Kasumi-1 (cell line): Measurements from ENCODE around the gene CSH1.
"Not testable (repeated sequence)": the region's sequence is repeated elsewhere in the genome, so short reads cannot be mapped to it uniquely, and the experiment has no call there.

Experiments used
- DNase-seq, 2 experiments: peaks; one replicate each; lab custom pipeline; 2025; lab: John Stamatoyannopoulos, UW

Gene CSH1

GRCh38 chr17:63896524-63897354 is at the start of gene CSH1:
CSH1 (minus strand) TSS chr17:63896574; CDS start chr17:63896511, 63 bp downstream.
- DNase-seq, result not testable (repeated sequence)

- DNase-seq, result no peak
Measured at GRCh38 chr17:63945784-63946439, 49.5 kb upstream of the CSH1 start.

DNA sequence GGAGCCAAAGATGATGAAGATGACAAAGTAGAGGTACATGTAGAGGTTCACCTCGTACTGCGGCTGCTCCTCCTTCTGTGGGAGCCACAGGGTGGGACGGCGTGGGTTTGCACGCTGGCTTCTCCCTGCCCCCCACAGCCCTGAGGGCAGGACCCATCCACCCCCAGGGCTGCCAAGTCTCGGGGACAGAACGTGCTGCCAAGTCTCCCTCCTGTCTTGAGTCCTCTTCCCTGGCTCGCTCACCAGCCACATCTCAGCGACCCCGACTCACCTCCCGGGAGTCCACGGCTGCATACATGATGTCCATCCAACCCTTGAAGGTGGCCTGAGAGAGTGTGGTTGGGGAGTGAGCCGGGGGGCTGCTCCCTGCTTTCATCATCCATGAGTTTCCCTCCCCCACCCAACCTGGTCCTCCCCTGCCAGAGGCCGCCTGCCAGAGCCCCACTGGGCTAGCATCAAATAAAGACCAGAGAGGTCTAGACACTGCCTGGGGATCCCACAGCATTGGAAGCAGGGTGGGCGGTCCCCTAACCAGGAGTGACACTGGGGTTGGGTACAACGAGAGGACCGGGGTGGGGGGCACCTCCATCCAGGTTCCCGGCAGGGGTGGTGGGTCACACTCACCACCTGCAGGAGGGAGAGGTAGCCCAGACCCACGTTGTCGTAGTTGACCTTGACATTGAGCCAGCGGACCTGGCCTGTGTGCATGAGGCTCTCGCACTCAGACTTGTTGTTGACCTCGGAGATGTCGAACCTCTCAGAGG is 48.5 kb upstream of the CSH1 start:
- no peak for DNase-seq

- DNase-seq, result no peak
Measured at GRCh38 chr17:63943745-63944144, 47.4 kb upstream of the CSH1 start.

DNA sequence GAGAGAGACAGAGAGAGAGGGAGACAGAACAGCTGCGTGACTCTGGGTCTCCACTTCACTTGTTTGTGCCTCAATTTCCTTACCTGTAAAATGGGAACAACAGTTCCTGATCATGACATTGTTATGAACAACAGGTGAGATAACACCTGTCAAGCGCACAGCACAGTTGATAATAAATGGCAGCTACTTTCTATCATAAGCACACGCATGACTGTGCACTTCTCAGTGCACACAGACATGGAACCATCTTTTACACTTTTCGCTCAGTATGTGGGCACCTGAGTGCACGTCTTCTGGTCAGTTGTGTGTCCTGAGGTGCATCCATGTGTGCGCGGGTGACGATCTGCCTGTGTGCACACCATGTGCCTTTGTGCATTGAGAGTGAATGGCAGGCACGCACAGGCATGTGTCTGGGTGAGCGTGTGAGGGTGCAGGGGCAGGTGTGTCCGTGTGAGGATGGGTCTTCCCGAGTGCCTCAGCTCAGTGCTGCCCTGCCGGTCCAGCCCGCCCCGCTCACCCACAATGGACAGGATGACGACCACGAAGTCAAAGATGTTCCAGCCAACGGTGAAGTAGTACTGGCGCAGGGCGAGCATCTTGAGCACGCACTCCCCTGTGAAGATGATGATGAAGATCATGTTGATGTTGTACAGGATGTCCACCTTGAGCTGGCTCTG is 46.1 kb upstream of the CSH1 start:
- no peak for DNase-seq

DNA sequence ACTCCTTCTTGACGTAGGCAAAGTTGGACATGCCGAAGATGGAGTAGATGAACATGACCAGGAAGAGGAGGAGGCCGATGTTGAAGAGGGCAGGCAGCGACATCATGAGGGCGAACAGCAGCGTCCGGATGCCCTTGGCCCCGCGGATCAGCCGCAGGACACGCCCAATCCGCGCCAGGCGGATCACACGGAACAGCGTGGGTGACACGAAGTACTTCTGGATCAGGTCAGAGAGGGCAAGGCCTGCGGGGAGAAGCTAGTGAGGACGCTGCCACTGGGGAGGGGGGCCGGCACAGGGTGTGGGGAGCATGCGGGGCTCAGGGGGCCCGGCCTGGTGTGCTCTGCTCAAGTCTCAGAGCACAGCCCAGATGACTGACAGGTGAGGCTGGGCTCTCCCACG is 45.4 kb upstream of the CSH1 start:
- DNase-seq, result no peak

DNA sequence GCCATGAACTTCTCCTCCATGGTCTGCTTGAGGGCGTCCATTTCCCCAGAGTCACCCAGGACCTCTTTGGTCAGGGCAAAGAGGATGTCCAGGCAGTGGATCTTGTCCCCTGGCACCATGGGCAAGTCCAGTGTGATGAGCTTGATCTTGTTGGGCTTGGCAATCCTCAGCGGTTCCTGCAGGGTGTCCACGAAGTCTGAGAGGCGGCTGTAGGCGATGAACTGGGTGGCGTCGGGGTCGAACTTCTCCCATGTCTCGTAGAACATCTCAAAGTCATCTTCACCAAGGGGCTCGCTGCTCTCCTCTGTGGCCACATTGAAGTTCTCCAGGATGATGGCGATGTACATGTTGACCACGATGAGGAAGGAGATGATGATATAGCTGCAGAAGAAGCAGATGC is 44.8 kb upstream of the CSH1 start:
- no peak for DNase-seq

GRCh38 chr17:63940584-63940983 is 44.2 kb upstream of the CSH1 start:
- no peak for DNase-seq

DNA sequence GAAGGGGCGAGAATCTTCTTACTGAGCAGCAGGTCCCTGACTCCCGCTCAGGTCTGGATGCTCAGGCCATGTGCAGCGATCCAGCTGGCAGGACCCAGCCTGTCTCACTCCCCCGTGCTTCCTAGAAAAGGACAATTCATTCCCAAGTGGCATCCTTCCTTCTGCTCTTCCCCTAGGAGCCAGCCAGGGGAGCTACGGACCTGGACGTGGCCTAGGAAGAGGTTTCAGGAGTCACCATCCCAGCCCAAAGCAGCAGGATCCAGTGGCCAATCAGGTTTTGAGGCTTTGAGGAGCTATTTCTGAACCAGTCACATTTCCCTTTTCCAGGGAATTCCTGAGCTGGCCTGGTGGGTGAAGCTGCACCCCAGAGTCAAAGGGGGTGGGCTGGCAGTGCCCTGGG is 43.5 kb upstream of the CSH1 start:
- no peak for DNase-seq

DNA sequence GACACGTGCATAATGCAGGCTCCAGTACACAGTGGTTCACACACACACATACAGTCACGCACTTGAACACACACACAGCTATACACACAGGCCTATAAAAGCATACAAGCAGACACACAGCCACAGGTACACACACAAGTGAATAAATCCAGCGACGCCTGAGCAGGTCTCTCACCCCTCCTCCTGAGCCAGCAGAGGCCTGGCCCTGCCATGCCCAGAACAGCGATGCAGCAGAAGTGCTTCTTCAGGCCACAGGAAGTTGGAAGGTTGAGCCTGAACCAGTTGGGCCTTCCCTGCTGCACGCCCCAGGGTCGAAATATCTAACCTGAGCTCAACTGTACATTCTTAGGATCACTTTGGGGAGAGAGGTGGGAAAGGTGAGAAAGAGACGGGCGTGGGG is 43.0 kb upstream of the CSH1 start:
- no peak for DNase-seq

DNA sequence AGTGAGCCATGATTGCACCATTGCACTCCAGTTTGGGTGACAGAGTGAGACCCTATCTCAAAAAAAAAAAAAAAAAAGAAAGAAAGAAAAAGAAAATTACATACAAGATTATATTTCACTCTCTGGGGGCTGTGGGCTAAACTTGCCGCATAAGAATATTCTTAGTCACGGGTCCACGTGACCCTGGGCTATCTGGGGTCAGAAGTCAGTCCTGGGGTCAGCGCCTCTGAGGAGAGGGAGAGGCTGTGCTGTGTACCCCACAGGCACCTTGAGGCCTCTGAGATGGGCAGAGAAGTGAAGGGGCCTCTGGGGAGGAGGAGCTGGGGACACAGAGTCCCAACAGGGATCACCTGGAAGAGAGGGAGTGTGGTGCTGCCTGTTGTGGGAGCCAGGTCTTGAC is 41.5 kb upstream of the CSH1 start:
- DNase-seq, result no peak

DNA sequence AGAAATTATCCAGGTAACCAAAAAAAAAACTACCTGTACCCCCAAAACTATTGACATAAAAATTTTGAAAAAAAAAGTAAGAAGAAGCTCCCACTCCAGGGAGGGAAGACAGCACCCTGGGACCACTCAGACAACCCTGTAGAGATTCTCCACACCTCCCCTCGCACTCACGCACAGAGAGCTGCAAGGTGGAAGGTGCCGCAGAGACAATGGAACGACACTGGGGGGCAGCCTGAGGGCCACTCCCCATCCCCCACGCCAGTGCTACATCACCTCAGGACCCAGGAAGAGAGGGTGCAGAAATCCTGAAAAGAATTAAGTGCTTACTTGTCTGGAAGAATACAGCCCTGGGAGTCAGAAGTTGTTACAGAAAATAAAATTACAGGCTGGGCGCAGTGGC is 40.9 kb upstream of the CSH1 start:
- no peak for DNase-seq

- DNase-seq, result peak in 1 of 2 experiments; percentile 22
Measured at GRCh38 chr17:63934183-63935112, 38.1 kb upstream of the CSH1 start.

DNA sequence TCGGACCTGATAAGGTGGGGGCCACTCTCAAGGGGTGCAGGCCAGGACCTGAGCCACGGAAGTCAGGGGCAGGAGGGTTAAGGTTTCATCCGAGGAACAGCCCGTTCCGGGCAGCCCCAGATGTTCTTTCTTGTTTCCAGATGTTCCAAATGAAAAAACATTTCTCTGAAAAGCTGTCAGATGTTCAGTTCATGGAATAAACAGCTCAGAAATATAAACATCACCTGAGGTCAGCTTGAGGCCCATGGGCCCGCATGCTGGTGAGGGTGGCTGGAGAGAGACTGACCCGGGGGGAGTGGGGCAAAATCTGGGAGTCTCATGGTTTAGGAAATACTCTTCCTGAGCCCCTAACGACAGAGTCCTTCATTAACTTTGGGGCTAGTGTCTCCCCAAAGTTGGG is 37.2 kb upstream of the CSH1 start:
- DNase-seq, result no peak

DNA sequence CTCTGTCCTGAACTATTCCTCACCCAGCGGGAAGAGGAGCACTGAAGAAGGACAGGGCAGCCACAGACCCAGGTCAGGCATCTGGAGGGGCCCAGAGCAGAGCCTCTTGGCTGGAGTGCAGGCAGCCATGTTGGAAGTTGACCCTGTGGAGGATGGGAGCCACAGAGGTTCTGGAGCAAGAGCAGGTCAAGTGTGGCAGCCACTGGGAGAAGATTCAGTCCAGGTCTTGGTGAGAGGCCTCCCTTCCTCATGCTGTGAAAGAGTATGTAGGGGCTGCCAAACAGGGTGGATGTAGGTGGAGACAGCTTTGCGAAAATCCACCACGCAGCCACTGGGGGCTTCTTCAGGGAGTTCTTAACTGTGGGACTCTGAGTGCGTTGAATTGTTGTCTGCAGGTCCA is 36.3 kb upstream of the CSH1 start:
- no peak for DNase-seq

GRCh38 chr17:63931981-63932561 is 35.7 kb upstream of the CSH1 start, which contains the start of gene CD79B:
CD79B (minus strand) TSS chr17:63932331; CDS start chr17:63932261, 70 bp downstream.
- DNase-seq, result peak; percentile 15 to 46

DNA sequence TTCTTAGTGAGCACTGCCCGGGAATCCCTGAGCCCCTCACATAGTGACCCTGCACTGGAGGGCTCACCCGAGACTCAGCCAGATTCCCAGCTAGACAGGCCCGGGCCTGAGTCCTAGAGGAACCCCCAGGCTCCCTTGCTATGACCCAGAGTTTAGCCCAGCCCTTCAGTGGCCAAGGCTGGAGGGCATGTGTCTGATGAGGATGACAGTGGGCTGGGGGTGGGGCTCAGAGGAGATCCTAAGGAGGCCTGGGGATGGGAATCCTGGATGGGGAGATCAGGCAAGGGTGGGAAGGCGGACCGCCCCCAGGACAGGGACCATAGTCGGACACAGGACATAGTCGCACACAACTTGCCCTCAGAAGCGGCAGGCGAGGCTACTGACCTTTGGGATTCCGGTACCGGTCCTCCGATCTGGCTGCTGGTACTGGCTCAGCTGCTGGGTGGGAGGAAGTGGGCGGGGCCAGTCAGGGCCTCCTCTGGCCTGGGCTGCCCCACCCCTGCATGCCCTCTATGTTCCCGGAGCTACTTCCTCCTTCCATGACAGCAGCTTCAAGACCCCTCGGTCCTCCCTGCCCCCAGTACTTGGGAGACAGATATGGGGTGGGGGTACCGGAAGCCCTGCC is 34.7 kb upstream of the CSH1 start:
- peak; percentile 48 to 58 for DNase-seq

GRCh38 chr17:63929860-63930766 is 33.7 kb upstream of the CSH1 start:
- DNase-seq, result no peak
